NCI-H1105 (cell line): Measurements from ENCODE around the gene MYOM3.

Source experiments
- DNase-seq: peaks from one replicate; lab custom pipeline; 2025; lab: John Stamatoyannopoulos, UW

MYOM3 gene

GRCh38 chr1:24096009-24096738 lies 15.8 kb downstream of the MYOM3 start:
- no peak for DNase-seq

- no peak for DNase-seq
Measured at GRCh38 chr1:24095140-24095859, 16.6 kb downstream of the MYOM3 start.

GRCh38 chr1:24094554-24094953 lies 17.4 kb downstream of the MYOM3 start:
- no peak for DNase-seq

GRCh38 chr1:24093732-24094131 lies 18.2 kb downstream of the MYOM3 start:
- DNase-seq, result no peak

GRCh38 chr1:24092979-24093378 lies 19.0 kb downstream of the MYOM3 start:
- no peak for DNase-seq

GRCh38 chr1:24091971-24092482 lies 19.9 kb downstream of the MYOM3 start:
- no peak for DNase-seq

GRCh38 chr1:24090736-24091135 lies 21.2 kb downstream of the MYOM3 start:
- no peak for DNase-seq

- DNase-seq, result no peak
Measured at GRCh38 chr1:24089743-24090555, 22.0 kb downstream of the MYOM3 start.

GRCh38 chr1:24089027-24089742 lies 22.8 kb downstream of the MYOM3 start:
- DNase-seq, result no peak

GRCh38 chr1:24086466-24086865 lies 25.5 kb downstream of the MYOM3 start:
- DNase-seq, result no peak

- no peak for DNase-seq
Measured at GRCh38 chr1:24085546-24085945, 26.4 kb downstream of the MYOM3 start.

- DNase-seq, result no peak
Measured at GRCh38 chr1:24085007-24085406, 26.9 kb downstream of the MYOM3 start.

GRCh38 chr1:24084050-24084449 lies 27.9 kb downstream of the MYOM3 start:
- DNase-seq, result no peak

- DNase-seq, result no peak
Measured at GRCh38 chr1:24082372-24082771, 29.6 kb downstream of the MYOM3 start.

- no peak for DNase-seq
Measured at GRCh38 chr1:24081190-24081589, 30.7 kb downstream of the MYOM3 start.

GRCh38 chr1:24080131-24080530 lies 31.8 kb downstream of the MYOM3 start:
- DNase-seq, result no peak

GRCh38 chr1:24077278-24077978 lies 34.5 kb downstream of the MYOM3 start:
- DNase-seq, result no peak

- no peak for DNase-seq
Measured at GRCh38 chr1:24075946-24076345, 36.0 kb downstream of the MYOM3 start.

- DNase-seq, result no peak
Measured at GRCh38 chr1:24075590-24075854, 36.4 kb downstream of the MYOM3 start.

- no peak for DNase-seq
Measured at GRCh38 chr1:24074817-24075589, 36.9 kb downstream of the MYOM3 start.

GRCh38 chr1:24074196-24074595 lies 37.7 kb downstream of the MYOM3 start:
- DNase-seq, result no peak
